ENCODE data around the gene RFX8.

RFX8 gene

DNA sequence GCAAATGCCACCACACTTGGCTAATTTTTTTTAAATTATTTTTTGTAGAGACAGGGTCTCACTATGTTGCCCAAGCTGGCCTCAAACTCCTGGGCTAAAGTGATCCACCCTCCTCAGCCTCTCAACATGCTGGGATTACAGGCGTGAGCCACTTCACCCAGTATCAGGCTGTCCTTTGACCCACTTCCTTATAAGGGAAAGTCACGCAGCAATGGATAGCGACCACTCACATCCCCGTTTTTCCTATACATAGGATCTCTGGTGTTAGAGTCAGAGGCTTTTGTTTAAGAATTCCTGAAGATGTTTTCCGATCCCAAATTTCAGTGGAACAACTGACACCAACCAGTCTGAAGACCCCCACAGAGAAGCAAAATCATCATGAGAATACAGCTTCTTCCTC is 41.4 kb upstream of the RFX8 start:
- H3K79me2 ChIP-seq (ENCODE audit: low read length): no peaks in the 10 kb centered on the region
- H3F3A ChIP-seq (ENCODE audit: insufficient read depth, low read length): no peaks in the 10 kb centered on the region
- no peak overlapping the region for H2AFZ ChIP-seq (ENCODE audit: low read length)
- no peak for TF ChIP-seq EZH2phosphoT487 (IDR thresholded peaks at IDR 0.05; ENCODE audit: low read length)
- TF ChIP-seq EZH2 (optimal IDR thresholded peaks at IDR 0.05; ENCODE audit: low read depth, low read length): no peak
- TF ChIP-seq, protein P1, sequence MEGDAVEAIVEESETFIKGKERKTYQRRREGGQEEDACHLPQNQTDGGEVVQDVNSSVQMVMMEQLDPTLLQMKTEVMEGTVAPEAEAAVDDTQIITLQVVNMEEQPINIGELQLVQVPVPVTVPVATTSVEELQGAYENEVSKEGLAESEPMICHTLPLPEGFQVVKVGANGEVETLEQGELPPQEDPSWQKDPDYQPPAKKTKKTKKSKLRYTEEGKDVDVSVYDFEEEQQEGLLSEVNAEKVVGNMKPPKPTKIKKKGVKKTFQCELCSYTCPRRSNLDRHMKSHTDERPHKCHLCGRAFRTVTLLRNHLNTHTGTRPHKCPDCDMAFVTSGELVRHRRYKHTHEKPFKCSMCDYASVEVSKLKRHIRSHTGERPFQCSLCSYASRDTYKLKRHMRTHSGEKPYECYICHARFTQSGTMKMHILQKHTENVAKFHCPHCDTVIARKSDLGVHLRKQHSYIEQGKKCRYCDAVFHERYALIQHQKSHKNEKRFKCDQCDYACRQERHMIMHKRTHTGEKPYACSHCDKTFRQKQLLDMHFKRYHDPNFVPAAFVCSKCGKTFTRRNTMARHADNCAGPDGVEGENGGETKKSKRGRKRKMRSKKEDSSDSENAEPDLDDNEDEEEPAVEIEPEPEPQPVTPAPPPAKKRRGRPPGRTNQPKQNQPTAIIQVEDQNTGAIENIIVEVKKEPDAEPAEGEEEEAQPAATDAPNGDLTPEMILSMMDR (IDR thresholded peaks at IDR 0.05; ENCODE audit: low read length): no peak
- no peaks in the 10 kb centered on the region for H3K27me3 ChIP-seq (replicated peaks; ENCODE audit: insufficient read depth, low read length)
- H4K20me1 ChIP-seq (ENCODE audit: insufficient read depth, low read length): no peaks in the 10 kb centered on the region
- no peak overlapping the region for H3K9ac ChIP-seq (ENCODE audit: low read length)
- no peak overlapping the region for H3K4me3 ChIP-seq (ENCODE audit: low read length)
- H3K4me1 ChIP-seq (ENCODE audit: low read length): no peaks in the 10 kb centered on the region
- H3K4me2 ChIP-seq (ENCODE audit: low read depth, low read length): no peak overlapping the region
- DNase-seq: no peak
- H3K27ac ChIP-seq (ENCODE audit: low read length): no peak overlapping the region
- no peaks in the 10 kb centered on the region for H3K9me2 ChIP-seq (replicated peaks; ENCODE audit: insufficient read depth, low read length)
- H3K36me3 ChIP-seq (replicated peaks; ENCODE audit: insufficient read depth, low read length): no peaks in the 10 kb centered on the region
- no peaks in the 10 kb centered on the region for H3K9me3 ChIP-seq (replicated peaks; ENCODE audit: insufficient read depth, low read length)

DNA sequence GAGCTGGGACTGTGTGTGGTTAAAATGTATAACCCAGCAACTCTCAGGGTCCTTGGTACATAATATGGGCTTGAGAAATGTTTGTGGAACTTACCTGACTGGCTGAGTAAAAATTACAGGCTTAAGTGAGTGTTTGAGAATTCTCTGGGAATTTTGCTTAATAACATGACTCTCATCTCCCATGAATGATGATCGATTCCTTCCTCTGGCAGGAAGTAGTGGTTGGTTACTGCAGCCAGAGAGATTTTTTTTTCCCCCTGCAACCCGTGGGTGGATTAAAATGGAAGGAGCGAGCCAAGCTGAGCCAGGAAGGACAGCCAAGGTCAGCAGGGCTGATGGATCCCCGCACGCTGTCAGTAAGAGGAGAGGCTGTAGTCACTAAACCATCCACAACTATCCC is 40.6 kb upstream of the RFX8 start:
- H3K4me2 ChIP-seq (ENCODE audit: low read depth, low read length): no peak overlapping the region
- no peak overlapping the region for H3K9ac ChIP-seq (ENCODE audit: low read length)
- TF ChIP-seq EZH2phosphoT487 (IDR thresholded peaks at IDR 0.05; ENCODE audit: low read length) (no peak), EZH2 (optimal IDR thresholded peaks at IDR 0.05; ENCODE audit: low read depth, low read length) (no peak)
- TF ChIP-seq, protein P1 (IDR thresholded peaks at IDR 0.05; ENCODE audit: low read length): no peak
- DNase-seq: no peak
- H3K9me2 ChIP-seq (replicated peaks; ENCODE audit: insufficient read depth, low read length): no peaks in the 10 kb centered on the region
- H2AFZ ChIP-seq (ENCODE audit: low read length): no peak overlapping the region
- no peak overlapping the region for H3K4me3 ChIP-seq (ENCODE audit: low read length)
- H3K79me2 ChIP-seq (ENCODE audit: low read length): no peaks in the 10 kb centered on the region
- H3K4me1 ChIP-seq (ENCODE audit: low read length): no peaks in the 10 kb centered on the region
- H4K20me1 ChIP-seq (ENCODE audit: insufficient read depth, low read length): no peaks in the 10 kb centered on the region
- no peaks in the 10 kb centered on the region for H3K27me3 ChIP-seq (replicated peaks; ENCODE audit: insufficient read depth, low read length)
- H3K27ac ChIP-seq (ENCODE audit: low read length): no peak overlapping the region
- H3K36me3 ChIP-seq (replicated peaks; ENCODE audit: insufficient read depth, low read length): no peaks in the 10 kb centered on the region
- H3K9me3 ChIP-seq (replicated peaks; ENCODE audit: insufficient read depth, low read length): no peaks in the 10 kb centered on the region
- H3F3A ChIP-seq (ENCODE audit: insufficient read depth, low read length): no peaks in the 10 kb centered on the region

DNA sequence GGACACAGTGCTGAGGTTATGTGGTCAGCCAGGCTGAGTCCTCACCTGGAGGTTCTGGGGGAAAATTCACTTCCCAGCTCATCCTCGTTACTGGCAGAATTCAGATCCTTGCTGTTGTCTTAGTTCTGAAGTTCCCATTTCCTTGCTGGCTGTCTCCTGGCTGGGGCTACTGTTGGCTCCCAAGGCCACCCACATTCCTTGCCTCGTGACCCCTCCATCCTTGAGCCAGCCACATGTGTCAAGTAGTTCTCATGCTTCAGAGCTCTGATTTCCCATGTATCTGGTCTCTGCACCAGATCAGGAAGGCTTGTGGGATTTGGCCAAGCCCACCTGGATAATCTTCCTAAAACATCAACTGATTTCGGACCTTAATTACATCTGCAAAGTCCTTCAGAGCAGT is 38.1 kb upstream of the RFX8 start:
- no peaks in the 10 kb centered on the region for H3K36me3 ChIP-seq (replicated peaks; ENCODE audit: insufficient read depth, low read length)
- H3K4me3 ChIP-seq (ENCODE audit: low read length): no peak overlapping the region
- H3K27me3 ChIP-seq (replicated peaks; ENCODE audit: insufficient read depth, low read length): no peaks in the 10 kb centered on the region
- no peaks in the 10 kb centered on the region for H3K9me2 ChIP-seq (replicated peaks; ENCODE audit: insufficient read depth, low read length)
- H3F3A ChIP-seq (ENCODE audit: insufficient read depth, low read length): no peaks in the 10 kb centered on the region
- TF ChIP-seq EZH2phosphoT487 (IDR thresholded peaks at IDR 0.05; ENCODE audit: low read length) (no peak), EZH2 (optimal IDR thresholded peaks at IDR 0.05; ENCODE audit: low read depth, low read length) (no peak)
- TF ChIP-seq, protein P1 (IDR thresholded peaks at IDR 0.05; ENCODE audit: low read length): no peak
- H3K9ac ChIP-seq (ENCODE audit: low read length): no peak overlapping the region
- no peak for DNase-seq
- no peaks in the 10 kb centered on the region for H4K20me1 ChIP-seq (ENCODE audit: insufficient read depth, low read length)
- no peak overlapping the region for H3K4me2 ChIP-seq (ENCODE audit: low read depth, low read length)
- no peaks in the 10 kb centered on the region for H3K4me1 ChIP-seq (ENCODE audit: low read length)
- H3K9me3 ChIP-seq (replicated peaks; ENCODE audit: insufficient read depth, low read length): no peaks in the 10 kb centered on the region
- H3K79me2 ChIP-seq (ENCODE audit: low read length): no peaks in the 10 kb centered on the region
- no peak overlapping the region for H3K27ac ChIP-seq (ENCODE audit: low read length)
- H2AFZ ChIP-seq (ENCODE audit: low read length): no peak overlapping the region

Data from MM.1S (cell line).